A673 (cell line): ENCODE results near the gene MTMR3. TPM values are rescaled to one million over a fixed set of nuclear protein-coding genes. Genes with fewer than 3 reads are reported as not detected.
"Not testable (repeated sequence)": the region's sequence is repeated elsewhere in the genome, so short reads cannot be mapped to it uniquely, and the experiment has no call there.

Source experiments
- BruUV-seq: library from RNA; stranded (reverse); fragments of 400-500 nt; replicated peaks from 2 replicates; lab custom pipeline; 2021; lab: Mats Ljungman, UMichigan
- CTCF ChIA-PET: fragments of 300-600 bp; sonication (Branson Sonifier 250); formaldehyde crosslinking; loops from one replicate; lab custom pipeline; 2022; ENCODE audit warnings: antibody characterized with exemption; lab: Charles Lee
- POLR2A ChIA-PET: fragments of 300-600 bp; sonication (Branson Sonifier 250); formaldehyde crosslinking; loops from one replicate; lab custom pipeline; 2022; ENCODE audit warnings: antibody characterized with exemption; ENCODE audit not compliant: low non-redundant PET; lab: Charles Lee
- DNase-seq: peaks from one replicate; pipeline ENCODE4 v3.0.0-alpha.2; 2015; ENCODE audit warnings: low spot score
- H3K27ac ChIP-seq: fragments of 200-600 bp; sonication (generic); 2 replicates; pipeline ENCODE4 v1.5.1; 2016; ENCODE audit warnings: mixed run types, low read depth, mild to moderate bottlenecking, mixed read lengths, antibody characterized with exemption, low read length; ENCODE audit not compliant: poor library complexity, severe bottlenecking
- H3K27me3 ChIP-seq: fragments of 200-600 bp; sonication (generic); replicated peaks from 2 replicates; pipeline ENCODE4 v1.6.1; 2017; ENCODE audit warnings: mixed run types, low read depth, mild to moderate bottlenecking, mixed read lengths, antibody characterized with exemption, low read length; ENCODE audit not compliant: insufficient read depth, poor library complexity
- H3K36me3 ChIP-seq: fragments of 200-600 bp; sonication (generic); 2 replicates; pipeline ENCODE4 v1.6.1; 2016; ENCODE audit warnings: mixed run types, mild to moderate bottlenecking, mixed read lengths, antibody characterized with exemption, low read length; ENCODE audit not compliant: insufficient read depth, poor library complexity, severe bottlenecking
- H3K4me1 ChIP-seq: fragments of 200-600 bp; sonication (generic); 2 replicates; pipeline ENCODE4 v1.6.1; 2017; ENCODE audit warnings: mixed run types, mild to moderate bottlenecking, mixed read lengths, antibody characterized with exemption, low read length; ENCODE audit not compliant: insufficient read depth, poor library complexity, severe bottlenecking
- H3K4me3 ChIP-seq: fragments of 200-600 bp; sonication (generic); 2 replicates; pipeline ENCODE4 v1.5.1; 2016; ENCODE audit warnings: low read depth, mixed run types, mild to moderate bottlenecking, mixed read lengths, low read length; ENCODE audit not compliant: poor library complexity, severe bottlenecking
- H3K9me3 ChIP-seq: fragments of 200-600 bp; sonication (generic); 2 replicates; pipeline ENCODE4 v1.6.1; 2016; ENCODE audit warnings: mixed run types, low read depth, mild to moderate bottlenecking, mixed read lengths, antibody characterized with exemption, low read length; ENCODE audit not compliant: poor library complexity, severe bottlenecking
- EZH2 ChIP-seq: fragments of 200-600 bp; sonication (generic); IDR thresholded peaks from 2 replicates; pipeline ENCODE4 v1.6.1; 2017; ENCODE audit warnings: borderline replicate concordance, low read depth, mild to moderate bottlenecking, mixed read lengths, antibody characterized with exemption, low read length; ENCODE audit not compliant: poor library complexity, severe bottlenecking
- intact Hi-C: fragments of 100-400 bp; cut with micrococcal nuclease; formaldehyde crosslinking; loops from one replicate; pipeline ENCODE4 v1.10.0; 2022; ENCODE audit not compliant: unreplicated experiment
- total RNA-seq: library from RNA; stranded (reverse); gene quantifications from 2 replicates; pipeline ENCODE4 v1.2.3, GENCODE V29; 2021
- TF ChIP-seq, protein P1 (sequence below): fragments of 300-800, 200-600 bp; sonication (generic); conservative IDR thresholded peaks from 2 replicates; pipeline ENCODE4 v1.5.1; 2017; ENCODE audit warnings: low read depth, mild to moderate bottlenecking, antibody characterized with exemption, low read length, moderate library complexity, mixed read lengths

The MTMR3 gene
- total RNA-seq, 1 experiment from 2014 or later: 25.0 TPM

GRCh38 chr22:29861672-29862297 lies 21.2 kb upstream of the MTMR3 start:
- intact Hi-C loops: no loop called here
- H3K27ac ChIP-seq: no peak overlapping the region
- H3K9me3 ChIP-seq: no peaks in the 10 kb centered on the region
- ChIA-PET CTCF (interaction anchor here (0.6 kb wide), 1 partner anchor 8 kb away, joined by 12 read pairs; no protein-coding TSS in a partner anchor), POLR2A (no interaction called here)
- H3K27me3 ChIP-seq: no peaks in the 10 kb centered on the region
- BruUV-seq: no TSS peak
- no peak overlapping the region for H3K4me3 ChIP-seq
- no peak for DNase-seq
- TF ChIP-seq, protein P1, sequence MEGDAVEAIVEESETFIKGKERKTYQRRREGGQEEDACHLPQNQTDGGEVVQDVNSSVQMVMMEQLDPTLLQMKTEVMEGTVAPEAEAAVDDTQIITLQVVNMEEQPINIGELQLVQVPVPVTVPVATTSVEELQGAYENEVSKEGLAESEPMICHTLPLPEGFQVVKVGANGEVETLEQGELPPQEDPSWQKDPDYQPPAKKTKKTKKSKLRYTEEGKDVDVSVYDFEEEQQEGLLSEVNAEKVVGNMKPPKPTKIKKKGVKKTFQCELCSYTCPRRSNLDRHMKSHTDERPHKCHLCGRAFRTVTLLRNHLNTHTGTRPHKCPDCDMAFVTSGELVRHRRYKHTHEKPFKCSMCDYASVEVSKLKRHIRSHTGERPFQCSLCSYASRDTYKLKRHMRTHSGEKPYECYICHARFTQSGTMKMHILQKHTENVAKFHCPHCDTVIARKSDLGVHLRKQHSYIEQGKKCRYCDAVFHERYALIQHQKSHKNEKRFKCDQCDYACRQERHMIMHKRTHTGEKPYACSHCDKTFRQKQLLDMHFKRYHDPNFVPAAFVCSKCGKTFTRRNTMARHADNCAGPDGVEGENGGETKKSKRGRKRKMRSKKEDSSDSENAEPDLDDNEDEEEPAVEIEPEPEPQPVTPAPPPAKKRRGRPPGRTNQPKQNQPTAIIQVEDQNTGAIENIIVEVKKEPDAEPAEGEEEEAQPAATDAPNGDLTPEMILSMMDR: no peak
- no peak for TF ChIP-seq EZH2
- H3K36me3 ChIP-seq: no peaks in the 10 kb centered on the region
- no peaks in the 10 kb centered on the region for H3K4me1 ChIP-seq

DNA sequence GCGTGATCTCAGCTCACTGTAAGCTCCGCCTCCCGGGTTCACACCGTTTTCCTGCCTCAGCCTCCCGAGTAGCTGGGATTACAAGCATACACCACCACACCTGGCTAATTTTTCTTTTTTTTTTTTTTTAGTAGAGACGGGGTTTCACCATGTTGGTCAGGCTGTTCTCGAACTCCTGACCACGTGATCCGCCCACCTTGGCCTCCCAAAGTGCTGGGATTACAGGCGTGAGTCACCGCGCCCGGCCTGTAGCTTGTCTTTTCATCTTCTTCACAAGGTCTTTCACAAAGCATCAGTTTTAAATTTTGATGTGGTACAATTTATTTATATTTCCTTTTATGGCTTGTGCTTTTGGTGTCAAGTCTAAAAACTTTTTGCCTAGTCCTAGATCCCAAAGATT lies 17.4 kb upstream of the MTMR3 start:
- H3K4me1 ChIP-seq, H3K9me3 ChIP-seq, H3K27me3 ChIP-seq, BruUV-seq, intact Hi-C loops, DNase-seq, H3K36me3 ChIP-seq, H3K27ac ChIP-seq, CTCF ChIA-PET, H3K4me3 ChIP-seq: not testable (repeated sequence)
- POLR2A ChIA-PET: interaction anchor here (0.7 kb wide), 1 partner anchor 57 kb away, joined by 3 read pairs; no protein-coding TSS in a partner anchor

GRCh38 chr22:29867260-29867659 lies 15.7 kb upstream of the MTMR3 start:
- peaks cover 16% of the 10 kb centered on the region for H3K4me1 ChIP-seq
- BruUV-seq: no TSS peak
- no peak overlapping the region for H3K4me3 ChIP-seq
- no peak overlapping the region for H3K27ac ChIP-seq
- ChIA-PET POLR2A (no interaction called here), CTCF (no interaction called here)
- no peaks in the 10 kb centered on the region for H3K36me3 ChIP-seq
- no peak for TF ChIP-seq EZH2
- TF ChIP-seq, protein P1: no peak
- DNase-seq: no peak
- no peaks in the 10 kb centered on the region for H3K27me3 ChIP-seq
- no peaks in the 10 kb centered on the region for H3K9me3 ChIP-seq
- intact Hi-C loops: no loop called here

GRCh38 chr22:29867851-29868250 lies 15.1 kb upstream of the MTMR3 start:
- POLR2A ChIA-PET: no interaction called here
- intact Hi-C loops: no loop called here
- DNase-seq: no peak
- Histone ChIP-seq H3K4me3 (no peak overlapping the region), H3K4me1 (peaks cover 19% of the 10 kb centered on the region), H3K36me3 (no peaks in the 10 kb centered on the region), H3K27ac (no peak overlapping the region), H3K27me3 (no peaks in the 10 kb centered on the region), H3K9me3 (no peaks in the 10 kb centered on the region)
- no peak for TF ChIP-seq EZH2
- TF ChIP-seq, protein P1: no peak
- no TSS peak for BruUV-seq
- CTCF ChIA-PET: no interaction called here
